HG03432 (cell line): Measurements from ENCODE around the gene USP24.

Experiments used
- ATAC-seq: cut with Tn5 transposase; IDR thresholded peaks from one replicate; pipeline ENCODE4 v1.9.1; 2021; ENCODE audit warnings: mild to moderate bottlenecking, moderate library complexity; ENCODE audit not compliant: unreplicated experiment

The USP24 gene

GRCh38 chr1:55215194-55216021 is at the start of gene USP24:
TSS of gene USP24 (minus strand) at chr1:55215364. CDS start at chr1:55215113, 251 bp downstream.
- peak; percentile 85 for ATAC-seq

- no peak for ATAC-seq
Observed at GRCh38 chr1:55262822-55263221, 47.7 kb upstream of the USP24 start.

GRCh38 chr1:55259911-55260609 is 44.9 kb upstream of the USP24 start:
- peak; percentile 57 for ATAC-seq

- ATAC-seq: peak; percentile 69
Observed at GRCh38 chr1:55257958-55258357, 42.8 kb upstream of the USP24 start.

GRCh38 chr1:55255901-55256300 is 40.7 kb upstream of the USP24 start:
- peak; percentile 5 for ATAC-seq

GRCh38 chr1:55252942-55253589 is 37.9 kb upstream of the USP24 start:
- no peak for ATAC-seq

- ATAC-seq: no peak
Observed at GRCh38 chr1:55250399-55251075, 35.4 kb upstream of the USP24 start.

GRCh38 chr1:55249646-55250398 is 34.7 kb upstream of the USP24 start:
- ATAC-seq: no peak

GRCh38 chr1:55246896-55247295 is 31.7 kb upstream of the USP24 start:
- ATAC-seq: no peak

- no peak for ATAC-seq
Observed at GRCh38 chr1:55246331-55246730, 31.2 kb upstream of the USP24 start.

- no peak for ATAC-seq
Observed at GRCh38 chr1:55245781-55246180, 30.6 kb upstream of the USP24 start.

GRCh38 chr1:55244476-55245099 is 29.4 kb upstream of the USP24 start:
- ATAC-seq: no peak

- no peak for ATAC-seq
Observed at GRCh38 chr1:55243655-55244054, 28.5 kb upstream of the USP24 start.

GRCh38 chr1:55239548-55239947 is 24.4 kb upstream of the USP24 start:
- no peak for ATAC-seq

GRCh38 chr1:55235722-55236121 is 20.6 kb upstream of the USP24 start:
- ATAC-seq: no peak

GRCh38 chr1:55234016-55234415 is 18.9 kb upstream of the USP24 start:
- no peak for ATAC-seq

- ATAC-seq: no peak
Observed at GRCh38 chr1:55233145-55233777, 18.1 kb upstream of the USP24 start.

- no peak for ATAC-seq
Observed at GRCh38 chr1:55232448-55233144, 17.4 kb upstream of the USP24 start.

GRCh38 chr1:55231745-55232144 is 16.6 kb upstream of the USP24 start:
- ATAC-seq: no peak
